WTC11 (cell line): Measurements from ENCODE around the gene RPL10. TPM values are rescaled to one million over a fixed set of nuclear protein-coding genes. Genes with fewer than 3 reads are reported as not detected.

Source experiments
- ATAC-seq: fragments of 200-7000 bp; cut with Tn5 transposase; 2 replicates; pipeline ENCODE4 v1.10.0; 2021; ENCODE audit warnings: mild to moderate bottlenecking, moderate library complexity
- CTCF ChIA-PET: fragments of 300-600 bp; sonication (Branson Sonifier 250); formaldehyde crosslinking; loops from one replicate; lab custom pipeline; 2021; ENCODE audit warnings: antibody characterized with exemption; lab: Charles Lee
- POLR2A ChIA-PET: fragments of 350-600 bp; sonication (Branson Sonifier 250); formaldehyde crosslinking; loops from one replicate; lab custom pipeline; 2021; ENCODE audit warnings: antibody characterized with exemption; lab: Charles Lee
- DNase-seq: peaks from one replicate; pipeline ENCODE4 v3.0.0; 2021; ENCODE audit warnings: low spot score
- H3K27ac Mint-ChIP-seq: 2 replicates; pipeline ENCODE4 v1.8.0; 2021; ENCODE audit warnings: mixed read lengths
- H3K27me3 Mint-ChIP-seq: 2 replicates; pipeline ENCODE4 v1.8.0; 2021; ENCODE audit warnings: low read depth, mild to moderate bottlenecking, moderate library complexity, mixed read lengths
- H3K36me3 Mint-ChIP-seq: 2 replicates; pipeline ENCODE4 v1.8.0; 2021; ENCODE audit warnings: mixed read lengths
- H3K4me1 Mint-ChIP-seq: 2 replicates; pipeline ENCODE4 v1.8.0; 2022; ENCODE audit warnings: mixed read lengths
- H3K4me3 Mint-ChIP-seq: 2 replicates; pipeline ENCODE4 v1.8.0; 2021; ENCODE audit warnings: mild to moderate bottlenecking, moderate library complexity, mixed read lengths
- H3K9me3 Mint-ChIP-seq: 2 replicates; pipeline ENCODE4 v1.8.0; 2021; ENCODE audit warnings: mixed read lengths
- ATF6 ChIP-seq: sonication (generic); formaldehyde crosslinking; IDR thresholded peaks from 2 replicates; pipeline ENCODE4 v1.8.1; 2023; ENCODE audit warnings: mild to moderate bottlenecking, missing genetic modification reagents
- CREB1 ChIP-seq: sonication (generic); formaldehyde crosslinking; IDR thresholded peaks from 2 replicates; pipeline ENCODE4 v1.8.0; 2023; ENCODE audit warnings: mild to moderate bottlenecking, missing genetic modification reagents
- E2F5 ChIP-seq: sonication (generic); formaldehyde crosslinking; IDR thresholded peaks from 2 replicates; pipeline ENCODE4 v1.8.1; 2022; ENCODE audit warnings: mild to moderate bottlenecking, moderate library complexity, missing genetic modification reagents
- ERG ChIP-seq: fragments of 250-450 bp; sonication (Bioruptor Pico); IDR thresholded peaks from 2 replicates; pipeline ENCODE4 v1.8.0; 2021; ENCODE audit warnings: mild to moderate bottlenecking
- IRF1 ChIP-seq: sonication (generic); formaldehyde crosslinking; IDR thresholded peaks from 2 replicates; pipeline ENCODE4 v1.8.0; 2023; ENCODE audit warnings: missing genetic modification reagents
- MXD4 ChIP-seq: fragments of 250-450 bp; sonication (Bioruptor Pico); IDR thresholded peaks from 2 replicates; pipeline ENCODE4 v1.8.0; 2021; ENCODE audit warnings: mild to moderate bottlenecking, moderate library complexity, borderline replicate concordance
- NR2C2 ChIP-seq: sonication (generic); formaldehyde crosslinking; IDR thresholded peaks from 2 replicates; pipeline ENCODE4 v1.8.0; 2022; ENCODE audit warnings: mild to moderate bottlenecking, missing genetic modification reagents
- RORB ChIP-seq: fragments of 250-450 bp; sonication (Bioruptor Pico); IDR thresholded peaks from 2 replicates; pipeline ENCODE4 v1.9.0; 2021; ENCODE audit warnings: mild to moderate bottlenecking
- STAT6 ChIP-seq: sonication (generic); formaldehyde crosslinking; conservative IDR thresholded peaks from 2 replicates; pipeline ENCODE4 v1.8.1; 2023; ENCODE audit warnings: mild to moderate bottlenecking, low read depth, missing genetic modification reagents, moderate library complexity
- TP53 ChIP-seq: sonication (generic); formaldehyde crosslinking; IDR thresholded peaks from 2 replicates; pipeline ENCODE4 v1.8.1; 2023; ENCODE audit warnings: mild to moderate bottlenecking, missing genetic modification reagents
- ZNF281 ChIP-seq: sonication (generic); formaldehyde crosslinking; IDR thresholded peaks from 2 replicates; pipeline ENCODE4 v1.8.0; 2023; ENCODE audit warnings: mild to moderate bottlenecking, missing genetic modification reagents
- ZNF416 ChIP-seq: fragments of 250-450 bp; sonication (Bioruptor Pico); IDR thresholded peaks from 2 replicates; pipeline ENCODE4 v1.9.0; 2021; ENCODE audit warnings: mild to moderate bottlenecking, inconsistent platforms
- total RNA-seq: library from RNA; stranded (reverse); gene quantifications from 3 replicates; pipeline ENCODE4 v1.2.3, GENCODE V29; 2021

RPL10 gene
- total RNA-seq, 1 experiment from 2014 or later: 2,241 TPM

GRCh38 chrX:154354013-154354412 lies 44.2 kb upstream of the RPL10 start (continued):
- no peak for TF ChIP-seq IRF1
- TF ChIP-seq CREB1: no peak
- TF ChIP-seq, all 79 proteins: peak for 0

- no peaks in the 10 kb centered on the region for H3K4me1 Mint-ChIP-seq
- H3K4me3 Mint-ChIP-seq: no peak overlapping the region
- no peaks in the 10 kb centered on the region for H3K27me3 Mint-ChIP-seq
- CTCF ChIA-PET: no interaction called here
- peaks cover 35% of the 10 kb centered on the region for H3K36me3 Mint-ChIP-seq
- TF ChIP-seq ZNF281 (CRISPR knock-in tag) (no peak), MXD4 (no peak)
- H3K27ac Mint-ChIP-seq: no peak overlapping the region
- POLR2A ChIA-PET: no interaction called here
- no peak for DNase-seq
- ATAC-seq: no peak
- no peaks in the 10 kb centered on the region for H3K9me3 Mint-ChIP-seq
These were observed 43.7 kb upstream of the RPL10 start for GRCh38 chrX:154354516-154354915.

GRCh38 chrX:154355094-154355775 lies 42.9 kb upstream of the RPL10 start:
- H3K9me3 Mint-ChIP-seq: no peaks in the 10 kb centered on the region
- ATAC-seq: no peak
- no peaks in the 10 kb centered on the region for H3K4me1 Mint-ChIP-seq
- TF ChIP-seq ZNF416: no peak
- TF ChIP-seq STAT6 (CRISPR knock-in tag): no peak
- no peak for TF ChIP-seq TP53 (CRISPR knock-in tag)
- no peak for TF ChIP-seq RORB (CRISPR knock-in tag)
- no peak for TF ChIP-seq ATF6 (CRISPR knock-in tag)
- no peak for TF ChIP-seq E2F5
- TF ChIP-seq ERG (CRISPR knock-in tag): no peak
- TF ChIP-seq NR2C2 (CRISPR knock-in tag): no peak
- no peak for TF ChIP-seq IRF1
- TF ChIP-seq, all 79 proteins: peak for 0
- CTCF ChIA-PET: no interaction called here
- H3K4me3 Mint-ChIP-seq: no peak overlapping the region
- no peak for DNase-seq
- H3K36me3 Mint-ChIP-seq: peaks cover 29% of the 10 kb centered on the region
- POLR2A ChIA-PET: interaction anchor here (0.8 kb wide), 1 partner anchor 14 kb away, joined by 3 read pairs; no protein-coding TSS in a partner anchor
- no peaks in the 10 kb centered on the region for H3K27me3 Mint-ChIP-seq
- H3K27ac Mint-ChIP-seq: no peak overlapping the region
